ENCODE data around the gene ANKRD49. TPM values are rescaled to one million over a fixed set of nuclear protein-coding genes. Genes with fewer than 3 reads are reported as not detected.
"Not testable (repeated sequence)": the region's sequence is repeated elsewhere in the genome, so short reads cannot be mapped to it uniquely, and the experiment has no call there.

Gene ANKRD49
- total RNA-seq, 1 experiment from 2014 or later: 16.7 TPM

DNA sequence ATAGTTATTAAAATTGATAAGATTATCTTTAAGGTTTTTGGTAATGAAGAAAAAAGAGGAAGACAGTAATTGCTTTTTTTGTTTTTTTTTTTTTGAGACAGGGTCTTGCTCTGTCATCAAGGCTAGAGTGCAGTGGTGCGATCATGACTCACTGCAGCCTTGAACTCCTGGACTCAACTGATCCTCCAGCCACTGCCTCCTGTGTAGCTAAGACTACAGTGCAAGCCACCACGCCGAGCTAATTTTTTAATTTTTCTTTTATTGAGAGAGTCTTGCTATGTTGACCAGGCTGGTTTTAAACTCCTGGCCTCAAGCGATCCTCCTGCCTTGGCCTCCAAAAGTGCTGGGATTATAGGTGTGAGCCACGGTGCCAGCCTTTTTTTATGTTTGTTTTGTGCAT, 12.7 kb downstream of the ANKRD49 start:
- not testable (repeated sequence) for DNase-seq (ENCODE audit: extremely low read depth, low read depth)

DNA sequence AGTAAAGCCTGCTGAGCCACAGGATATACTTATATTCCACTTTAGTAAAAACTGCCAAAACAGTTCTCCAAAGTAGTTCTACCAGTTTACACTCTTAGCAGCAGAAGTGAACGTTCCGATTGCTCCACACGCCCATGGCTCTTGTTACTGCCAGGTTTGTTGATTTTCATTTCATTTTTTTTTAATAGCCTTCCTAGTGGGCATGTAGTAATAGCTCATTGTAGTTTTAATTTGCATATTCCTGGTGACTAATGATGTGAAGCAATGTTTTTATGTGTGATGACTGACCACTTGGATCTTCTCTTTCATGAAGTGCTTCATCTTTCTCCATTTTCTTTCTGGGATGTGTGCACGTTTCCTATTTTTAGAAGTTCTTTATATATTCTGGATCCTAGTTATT, 13.7 kb downstream of the ANKRD49 start:
- no peak for DNase-seq (ENCODE audit: extremely low read depth, low read depth)

DNA sequence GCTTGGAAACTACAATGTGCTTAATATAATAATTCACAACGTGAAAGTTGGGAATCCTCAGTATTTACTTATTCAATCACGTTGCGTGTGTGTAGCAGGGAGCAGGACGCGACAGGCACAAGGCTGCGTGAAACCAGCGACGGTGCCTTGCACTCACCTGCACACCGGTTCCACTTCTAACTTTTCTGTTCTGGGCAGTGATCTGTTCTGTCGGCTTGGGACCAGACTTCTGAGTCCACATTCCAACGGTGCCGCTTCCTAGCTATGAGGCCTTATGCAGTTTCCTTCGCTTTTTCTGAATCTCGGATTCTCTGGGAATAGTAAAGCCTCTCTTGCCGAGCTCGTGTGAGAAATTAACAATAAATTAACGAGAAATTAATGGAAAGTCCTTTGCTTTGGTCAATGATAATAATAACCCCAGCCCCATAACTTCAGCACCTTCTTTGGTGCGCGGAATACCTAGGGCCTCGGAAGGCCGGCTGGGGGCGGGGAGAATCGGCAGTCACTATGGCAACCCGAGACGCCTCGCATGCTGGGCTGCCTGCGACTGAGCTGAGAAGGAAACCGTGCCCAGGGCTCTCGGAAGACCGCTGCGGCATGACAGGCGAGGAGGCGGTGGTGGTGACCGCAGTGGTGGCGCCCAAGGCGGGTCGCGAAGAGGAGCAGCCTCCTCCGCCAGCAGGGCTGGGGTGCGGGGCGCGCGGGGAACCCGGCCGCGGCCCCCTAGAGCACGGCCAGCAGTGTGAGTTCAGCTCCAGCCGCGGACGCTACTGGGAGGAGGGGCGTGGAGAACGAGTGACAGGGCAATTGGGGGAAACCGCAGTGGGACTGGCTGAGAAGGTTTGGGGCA, 18.4 kb downstream of the ANKRD49 start, which contains the start of gene C11orf97:
C11orf97 (plus strand) TSS at position 530 of the 850 bp plus-strand sequence; CDS start at position 598, 68 bp downstream.
- no peak for DNase-seq (ENCODE audit: extremely low read depth, low read depth)

DNA sequence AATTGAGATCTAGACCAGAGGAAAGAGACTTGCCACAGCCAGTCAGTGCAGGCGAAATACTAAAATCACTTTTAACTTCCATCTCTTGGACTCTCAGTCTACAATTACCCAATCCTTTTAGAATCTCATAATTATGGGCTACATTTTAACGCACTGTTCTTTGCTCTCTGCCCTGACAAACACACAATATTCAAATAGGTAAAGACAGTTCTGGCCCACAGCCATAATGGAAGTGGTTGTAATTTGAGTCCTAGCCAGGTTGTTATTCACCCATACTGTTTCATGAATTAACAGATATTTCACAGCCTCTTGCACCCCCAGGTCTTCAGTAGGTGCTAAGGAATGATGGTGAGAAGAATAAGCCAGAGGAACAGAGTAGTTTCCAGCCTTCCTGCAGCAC, 19.3 kb downstream of the ANKRD49 start:
- DNase-seq (ENCODE audit: extremely low read depth, low read depth): no peak

DNA sequence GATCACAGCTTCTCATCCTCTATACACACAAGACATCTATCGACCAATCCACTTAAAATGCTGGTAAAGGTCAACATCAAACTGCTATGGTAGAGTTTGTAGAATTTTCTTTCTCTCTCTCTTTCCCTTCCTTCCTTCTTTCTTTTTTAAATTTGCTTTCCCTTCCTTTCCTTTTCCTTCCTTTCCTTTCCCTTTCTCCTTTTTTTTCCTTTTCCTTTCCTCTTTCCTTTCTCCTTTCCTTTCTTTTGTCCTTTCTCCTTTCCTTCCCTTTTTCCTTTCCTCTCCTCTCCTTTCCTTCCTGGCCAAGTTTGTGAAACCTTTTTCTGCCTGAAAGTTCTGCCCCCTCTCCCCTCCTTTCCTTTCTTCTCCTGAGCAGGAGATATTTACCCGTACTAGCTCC, 21.6 kb downstream of the ANKRD49 start:
- DNase-seq (ENCODE audit: extremely low read depth, low read depth): no peak

DNA sequence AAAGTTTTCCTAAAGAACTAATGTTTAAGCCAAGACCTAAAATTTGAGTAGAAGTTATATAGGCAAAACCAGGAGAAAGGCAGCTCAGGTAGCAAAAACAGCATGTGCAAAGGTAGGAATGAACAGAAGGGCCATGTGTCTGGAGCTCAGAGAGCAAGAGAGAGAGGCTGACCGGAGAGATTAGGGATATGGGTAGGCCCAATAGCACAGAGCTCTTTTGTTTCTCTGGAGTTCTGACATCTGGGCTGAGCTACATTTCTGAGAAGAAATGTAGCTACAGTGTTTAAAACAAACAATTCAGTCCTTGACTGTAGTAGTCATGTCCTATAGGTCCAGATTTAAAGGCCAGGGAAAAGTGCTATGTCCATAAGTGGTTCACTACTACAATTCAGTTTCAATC, 22.9 kb downstream of the ANKRD49 start:
- no peak for DNase-seq (ENCODE audit: extremely low read depth, low read depth)

DNA sequence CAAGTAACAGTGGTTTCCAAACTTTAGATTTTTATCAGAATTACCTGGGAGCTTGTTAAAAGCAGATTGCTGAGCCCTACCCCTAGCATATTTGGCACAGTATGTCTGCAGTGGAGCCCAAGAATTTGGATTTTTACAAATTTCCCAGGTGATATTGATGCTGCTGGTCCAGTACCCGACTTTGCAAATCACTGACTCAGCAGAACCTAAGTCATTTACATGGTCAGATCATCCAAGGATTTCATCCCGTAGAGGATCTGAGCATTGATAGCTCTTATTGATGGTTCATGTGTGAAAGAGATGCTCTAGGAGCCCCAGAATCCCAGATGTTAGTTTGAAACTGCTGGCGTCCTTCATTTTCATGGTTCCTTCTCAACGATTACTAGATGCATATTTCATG, 24.5 kb downstream of the ANKRD49 start:
- DNase-seq (ENCODE audit: extremely low read depth, low read depth): no peak

DNA sequence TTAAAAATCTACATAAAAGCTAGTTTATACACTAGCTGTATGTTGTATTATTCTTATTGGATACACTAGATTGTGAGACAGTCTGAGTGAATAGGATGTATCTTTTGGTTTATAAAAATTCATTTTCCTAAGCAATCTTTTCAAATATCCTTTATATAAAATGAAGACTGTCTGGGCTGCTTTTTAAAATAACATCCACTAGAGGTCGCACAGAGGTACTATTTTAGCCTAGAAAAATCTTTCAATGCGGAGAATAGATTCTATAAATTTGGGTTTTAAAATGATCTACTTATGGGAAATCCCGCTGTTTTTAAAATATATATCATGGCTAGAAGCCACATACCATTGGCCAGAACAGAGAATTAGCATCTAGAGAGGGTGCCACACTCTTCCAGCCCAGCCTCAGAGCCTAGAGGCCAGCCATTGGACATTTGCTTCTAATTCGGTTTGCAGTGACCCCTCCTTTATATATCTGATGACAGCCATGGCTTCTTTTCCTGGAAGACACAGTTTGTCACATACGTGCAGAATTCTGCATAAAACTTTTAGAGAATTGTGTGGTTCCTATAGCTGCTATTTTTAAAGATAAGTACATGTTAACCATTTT, 25.8 kb downstream of the ANKRD49 start:
- DNase-seq (ENCODE audit: extremely low read depth, low read depth): peak; percentile 17

DNA sequence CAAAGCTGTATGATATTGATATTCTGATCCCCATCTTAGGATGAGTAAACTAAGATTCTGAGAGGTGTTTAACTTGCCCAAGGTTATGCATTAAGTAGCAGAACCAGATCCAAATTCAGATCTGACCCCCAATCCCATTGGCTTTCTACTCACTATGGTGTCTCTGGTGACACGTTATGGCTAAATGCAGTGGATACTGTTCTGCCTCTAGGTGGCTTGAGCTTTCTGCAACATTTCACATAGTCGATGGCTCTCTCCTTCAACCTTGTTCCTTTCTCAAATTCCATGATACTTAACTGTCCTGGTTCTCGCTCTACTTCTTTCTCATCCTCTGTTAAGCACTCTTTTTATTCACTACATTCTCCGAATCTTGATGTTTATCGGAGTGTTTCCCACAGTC, 27.9 kb downstream of the ANKRD49 start:
- DNase-seq (ENCODE audit: extremely low read depth, low read depth): no peak

DNA sequence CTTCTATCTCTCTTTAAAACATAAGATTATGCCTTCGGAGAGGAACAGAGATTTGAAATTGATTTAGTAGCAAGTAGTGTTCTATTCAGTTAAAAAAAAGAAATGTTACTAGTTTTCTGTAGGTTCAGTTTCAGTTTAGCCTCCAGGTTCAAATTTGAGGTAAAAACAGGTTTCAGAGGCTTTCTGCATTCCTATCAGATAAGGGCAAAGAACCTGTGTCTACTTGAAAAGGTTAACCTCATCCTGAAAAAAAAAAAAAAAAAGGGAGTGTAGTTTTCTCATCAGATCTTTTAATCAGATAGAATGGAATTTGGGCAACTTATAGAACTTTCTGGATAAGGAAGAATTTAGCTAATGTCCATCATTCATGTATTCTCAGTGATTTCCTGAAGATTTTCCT, 30.6 kb downstream of the ANKRD49 start:
- no peak for DNase-seq (ENCODE audit: extremely low read depth, low read depth)

DNA sequence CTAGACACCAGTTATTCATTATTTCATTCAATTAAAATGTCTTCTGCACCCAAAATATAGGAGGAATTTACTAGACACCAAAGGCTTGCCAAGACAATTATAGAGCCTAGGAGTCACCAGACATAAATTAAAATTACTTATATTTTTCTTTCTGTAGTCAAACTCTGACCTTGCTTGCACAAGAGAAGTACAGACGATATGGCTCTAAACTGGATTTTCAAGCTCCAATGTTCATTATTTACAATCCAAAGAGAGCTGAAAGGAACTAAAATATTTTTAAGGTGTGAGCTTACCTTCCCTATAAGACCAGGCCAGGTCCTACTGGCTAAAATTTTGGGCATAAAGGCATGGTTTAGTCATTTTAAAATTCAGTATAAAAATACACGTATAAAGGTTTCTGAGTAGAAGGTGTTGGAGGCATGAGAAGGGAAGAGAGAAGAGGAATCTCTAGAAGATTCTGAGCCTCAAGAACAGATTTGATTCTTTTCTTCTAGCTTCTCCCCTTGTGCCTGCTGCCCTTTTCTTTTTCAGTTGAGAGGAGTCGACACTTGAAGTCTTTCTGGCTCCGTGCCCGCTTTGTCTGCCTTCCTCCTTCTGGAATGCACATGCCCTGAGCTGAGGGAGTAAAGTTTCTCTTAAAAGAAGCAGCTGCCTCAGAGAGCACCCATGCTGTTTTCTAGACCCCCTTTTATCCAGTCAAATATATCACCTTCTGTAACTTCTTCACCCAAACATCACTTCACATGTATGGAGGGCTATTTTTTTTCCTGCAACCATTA, 32.0 kb downstream of the ANKRD49 start:
- no peak for DNase-seq (ENCODE audit: extremely low read depth, low read depth)

DNA sequence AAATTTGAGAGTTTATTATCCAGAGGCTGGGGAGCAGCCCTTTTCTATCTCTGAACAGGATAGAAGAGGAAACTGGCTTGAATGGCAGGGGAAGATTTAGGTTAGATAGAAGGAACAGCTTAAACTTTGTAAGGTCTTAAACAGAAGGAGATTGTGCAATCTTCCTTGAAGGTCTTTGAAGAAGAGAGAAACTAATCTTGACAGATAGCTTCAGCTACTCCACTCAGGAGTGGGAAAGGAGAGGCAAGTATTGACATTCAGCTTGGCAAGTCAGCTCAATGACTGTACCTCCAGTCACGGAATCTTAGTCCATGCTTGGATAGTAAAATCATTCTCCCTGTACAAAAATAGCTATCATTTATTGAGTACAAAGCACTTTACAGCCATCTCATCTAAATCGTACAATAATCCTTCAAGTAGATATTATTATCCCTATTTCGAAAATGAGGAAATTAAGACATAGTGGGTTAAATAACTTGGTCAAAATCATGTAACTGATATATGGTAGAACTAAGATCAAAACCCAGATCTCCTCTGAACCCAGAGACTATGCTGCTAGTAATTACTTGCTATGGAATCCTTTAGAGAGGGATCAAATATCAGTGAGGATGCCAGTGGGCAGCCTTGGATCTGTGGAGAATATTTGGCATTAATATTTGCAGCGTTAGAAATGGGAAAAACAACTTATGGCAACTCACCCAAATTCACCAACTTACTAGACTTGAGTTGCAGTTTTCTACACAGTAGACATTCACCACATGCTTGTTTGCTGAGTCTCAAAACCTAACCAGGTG, 33.1 kb downstream of the ANKRD49 start:
- DNase-seq (ENCODE audit: extremely low read depth, low read depth): no peak

DNA sequence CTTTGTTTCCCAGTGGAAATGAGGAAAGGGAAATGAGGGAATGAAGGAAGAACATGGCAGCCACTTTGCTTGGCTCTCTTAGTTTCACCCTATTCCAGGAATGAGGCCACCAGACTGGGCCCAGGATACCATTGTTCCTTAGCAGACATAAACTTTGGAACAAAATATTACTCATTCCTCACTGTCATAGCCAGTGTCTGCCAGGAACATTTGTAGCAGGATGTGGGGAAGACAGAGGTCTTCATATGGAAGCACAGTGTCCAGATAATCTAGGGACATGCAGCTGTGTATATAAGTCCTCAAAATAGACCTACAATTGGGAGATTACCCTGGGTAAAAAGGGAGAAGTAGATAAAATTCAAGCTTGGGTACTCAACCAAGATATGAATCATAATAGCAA, 34.8 kb downstream of the ANKRD49 start:
- no peak for DNase-seq (ENCODE audit: extremely low read depth, low read depth)

DNA sequence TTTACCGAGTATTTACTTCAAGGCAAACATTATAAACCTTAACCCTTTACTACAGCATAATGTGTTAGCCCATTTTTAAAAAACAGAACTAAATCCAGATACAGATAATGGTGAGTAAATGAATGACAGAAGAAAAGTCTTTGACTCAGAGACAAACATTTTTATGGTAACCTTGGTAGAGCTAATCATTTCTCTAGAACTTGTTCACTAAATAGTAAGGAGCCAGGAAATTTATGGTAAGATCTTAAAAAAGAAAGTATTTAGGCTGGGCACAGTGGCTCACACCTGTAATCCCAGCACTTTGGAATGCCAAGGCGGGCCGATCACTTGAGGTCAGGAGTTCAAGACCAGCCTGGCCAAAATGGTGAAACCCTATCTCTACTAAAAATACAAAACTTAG, 38.4 kb downstream of the ANKRD49 start:
- no peak for DNase-seq (ENCODE audit: extremely low read depth, low read depth)

DNA sequence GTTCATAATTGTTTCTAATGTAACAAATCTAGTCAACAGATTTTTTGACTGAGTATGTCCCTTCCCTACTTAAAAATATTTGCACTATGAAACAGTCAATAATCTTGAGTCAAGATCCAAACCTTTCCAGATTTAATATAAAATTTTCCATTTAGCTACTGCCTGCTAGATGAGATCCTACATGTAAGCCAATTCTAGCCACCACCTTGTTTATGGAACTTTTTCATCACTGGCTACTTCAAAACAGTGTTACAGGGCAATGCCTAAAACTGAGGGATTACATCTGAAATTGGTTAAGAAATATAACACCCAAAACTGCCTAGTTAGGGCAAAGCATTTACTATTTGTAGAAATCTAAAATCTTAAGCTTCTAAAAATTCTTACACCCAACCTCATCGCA, 39.4 kb downstream of the ANKRD49 start:
- no peak for DNase-seq (ENCODE audit: extremely low read depth, low read depth)

DNA sequence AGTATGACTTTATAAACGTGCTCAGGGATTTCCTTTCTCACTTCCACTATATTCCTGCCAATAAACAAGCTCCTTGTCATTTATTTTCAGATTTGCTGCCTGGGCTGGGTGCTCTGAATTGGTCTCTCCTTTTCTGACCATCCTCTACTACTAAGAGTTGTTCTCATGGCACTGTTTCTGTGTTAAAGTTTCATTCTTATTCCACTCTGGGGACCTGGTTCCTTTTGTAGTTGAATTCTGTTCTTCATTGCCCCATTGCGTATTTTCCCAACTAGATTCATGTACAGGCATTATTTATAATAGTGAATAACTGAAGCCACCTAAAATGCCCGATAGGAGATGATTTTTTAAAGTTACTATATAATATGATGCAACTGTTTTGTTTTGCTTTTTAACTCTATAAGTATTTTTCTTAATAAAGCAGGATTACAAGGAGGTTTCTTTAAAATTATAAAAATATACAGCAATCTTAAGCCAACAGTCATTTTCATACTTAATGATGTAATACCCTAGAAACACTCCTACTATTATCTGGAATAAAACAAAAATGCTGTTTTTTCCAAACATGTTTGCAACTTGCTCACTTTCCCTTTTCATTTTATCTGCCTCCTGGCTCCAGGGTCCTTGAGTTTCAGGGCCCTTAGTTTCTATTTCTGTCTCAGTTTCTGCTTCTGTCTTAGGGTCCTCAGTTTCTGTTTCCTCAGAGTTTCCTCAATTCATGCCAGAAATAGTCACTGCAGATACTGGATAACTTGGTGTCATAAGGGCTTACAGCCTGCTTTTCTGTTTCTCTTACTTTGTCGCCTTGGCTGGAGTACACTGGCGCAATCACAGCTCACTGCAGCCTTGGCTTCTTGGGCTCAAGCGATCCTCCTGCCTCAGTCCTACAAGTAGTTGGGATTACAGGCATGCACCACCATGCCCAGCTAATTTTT, 40.2 kb downstream of the ANKRD49 start:
- no peak for DNase-seq (ENCODE audit: extremely low read depth, low read depth)

DNA sequence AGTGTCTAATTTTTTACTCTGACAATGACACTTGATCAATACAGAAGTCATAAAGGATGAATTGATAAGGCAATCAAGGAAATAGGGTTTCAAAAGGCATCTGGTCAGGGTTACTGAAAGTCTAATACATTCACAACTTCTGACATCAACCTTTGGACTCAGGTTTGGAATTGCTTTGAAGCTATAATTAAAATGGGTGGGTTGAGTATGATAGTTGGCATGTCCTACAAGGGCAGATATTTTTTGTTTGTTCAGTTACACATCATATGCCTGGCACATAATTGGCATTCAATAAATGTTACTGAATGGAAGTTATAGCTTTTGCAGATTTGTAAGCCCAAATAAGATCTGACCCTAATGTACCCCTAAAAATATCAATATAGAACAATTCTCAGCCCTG, 42.6 kb downstream of the ANKRD49 start:
- DNase-seq (ENCODE audit: extremely low read depth, low read depth): no peak

DNA sequence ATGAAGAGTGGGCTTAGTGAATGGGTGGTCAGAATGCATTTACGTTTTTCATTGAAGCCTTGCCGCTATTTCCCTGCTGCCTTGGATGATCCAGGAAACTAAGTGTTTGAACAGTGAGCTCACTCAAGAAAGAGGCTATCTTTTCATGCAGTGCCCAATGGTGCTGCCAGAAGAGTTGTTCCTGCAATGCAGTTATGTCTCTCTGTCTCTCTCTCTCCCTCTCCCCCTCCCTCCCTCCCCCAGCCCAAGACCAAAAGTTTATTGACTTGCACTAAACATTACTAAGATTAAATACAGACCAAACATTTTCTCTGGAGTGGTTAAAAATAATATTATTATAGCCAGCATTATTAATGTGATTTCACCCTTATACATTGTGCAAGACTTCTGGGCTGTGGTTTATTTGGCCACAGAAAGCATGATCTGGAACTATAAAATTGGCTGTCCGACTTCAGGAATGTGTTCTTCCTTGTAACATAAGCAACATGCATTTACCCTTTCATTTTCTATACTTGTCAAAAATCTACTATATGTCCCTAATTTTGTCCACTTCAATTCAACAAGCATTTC, 43.3 kb downstream of the ANKRD49 start:
- DNase-seq (ENCODE audit: extremely low read depth, low read depth): no peak

DNA sequence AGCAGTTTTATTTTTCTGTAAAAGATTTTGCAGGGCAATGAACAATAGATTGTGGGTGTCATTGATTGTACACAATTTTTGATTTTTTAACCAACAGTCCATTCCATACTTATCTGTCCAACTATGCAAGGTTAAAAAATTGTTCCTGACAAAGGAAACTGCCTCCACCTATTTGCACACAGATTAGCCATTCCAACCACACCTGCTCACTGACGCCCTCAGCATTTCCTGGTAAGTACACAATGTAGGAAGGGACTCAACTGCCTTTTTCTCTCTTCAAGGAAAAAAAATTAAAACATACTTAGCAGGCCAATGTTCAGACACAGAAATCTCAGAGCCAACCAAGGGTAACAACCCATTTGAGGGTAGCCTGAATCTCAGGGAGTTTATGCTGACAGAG, 45.6 kb downstream of the ANKRD49 start:
- no peak for DNase-seq (ENCODE audit: extremely low read depth, low read depth)
